Stimulated activated CD8-positive, alpha-beta memory T cell treated with anti-CD3 and anti-CD28 coated beads, Interleukin-7, amount 100 ng/mL, for 24 hours (primary cell): Measurements from ENCODE around the gene CD300H.

Experiments
- DNase-seq: peaks from one replicate; pipeline ENCODE4 v3.0.0-alpha.2; 2020; ENCODE audit warnings: low read depth

Gene CD300H

GRCh38 chr17:74567397-74567796, at the start of gene CD300H:
Gene CD300H (minus strand): TSS chr17:74567509.
- no peak for DNase-seq

- DNase-seq: no peak
Observed at GRCh38 chr17:74616696-74617095, 49.4 kb upstream of the CD300H start.

- no peak for DNase-seq
Observed at GRCh38 chr17:74612046-74612445, 44.7 kb upstream of the CD300H start.

GRCh38 chr17:74610108-74610507, 42.8 kb upstream of the CD300H start:
- DNase-seq: no peak

- DNase-seq: no peak
Observed at GRCh38 chr17:74608511-74608910, 41.2 kb upstream of the CD300H start.

GRCh38 chr17:74607221-74607620, 39.9 kb upstream of the CD300H start:
- DNase-seq: no peak

- DNase-seq: no peak
Observed at GRCh38 chr17:74606050-74606449, 38.7 kb upstream of the CD300H start.

GRCh38 chr17:74605361-74605760, 38.1 kb upstream of the CD300H start:
- DNase-seq: no peak

GRCh38 chr17:74604761-74605160, 37.5 kb upstream of the CD300H start:
- no peak for DNase-seq

GRCh38 chr17:74604200-74604599, 36.9 kb upstream of the CD300H start:
- DNase-seq: no peak

- DNase-seq: no peak
Observed at GRCh38 chr17:74603746-74604145, 36.4 kb upstream of the CD300H start.

- DNase-seq: no peak
Observed at GRCh38 chr17:74603037-74603635, 35.8 kb upstream of the CD300H start.

- no peak for DNase-seq
Observed at GRCh38 chr17:74601944-74602572, 34.7 kb upstream of the CD300H start.

GRCh38 chr17:74599448-74599939, 32.2 kb upstream of the CD300H start:
- no peak for DNase-seq

GRCh38 chr17:74599023-74599399, 31.7 kb upstream of the CD300H start:
- DNase-seq: no peak

GRCh38 chr17:74598346-74599022, 31.2 kb upstream of the CD300H start:
- DNase-seq: no peak

GRCh38 chr17:74597069-74597790, 29.9 kb upstream of the CD300H start:
- no peak for DNase-seq

GRCh38 chr17:74595037-74595750, 27.9 kb upstream of the CD300H start:
- no peak for DNase-seq

GRCh38 chr17:74592087-74592990, 25.0 kb upstream of the CD300H start, which contains the start of gene CD300LD:
Gene CD300LD (minus strand): TSS chr17:74592283. CDS start chr17:74592202, 81 bp downstream.
- no peak for DNase-seq

GRCh38 chr17:74591503-74591902, 24.2 kb upstream of the CD300H start:
- no peak for DNase-seq

GRCh38 chr17:74585711-74586110, 18.4 kb upstream of the CD300H start:
- DNase-seq: no peak
